GM19240 (cell line): Measurements from ENCODE around the gene SLC26A6.

ENCODE experiments used
- DNase-seq: peaks from one replicate; pipeline ENCODE4 v3.0.0; 2011; ENCODE audit warnings: low spot score; ENCODE audit not compliant: insufficient read length

The SLC26A6 gene

GRCh38 chr3:48600711-48601621 is 34.3 kb downstream of the SLC26A6 start:
- DNase-seq, result no peak

- no peak for DNase-seq
Measured at GRCh38 chr3:48599509-48600285, 35.6 kb downstream of the SLC26A6 start.

- DNase-seq, result no peak
Measured at GRCh38 chr3:48599077-48599501, 36.2 kb downstream of the SLC26A6 start.

GRCh38 chr3:48598323-48599076 is 36.8 kb downstream of the SLC26A6 start:
- DNase-seq, result no peak

- DNase-seq, result no peak
Measured at GRCh38 chr3:48597408-48597800, 37.9 kb downstream of the SLC26A6 start.

- DNase-seq, result no peak
Measured at GRCh38 chr3:48596676-48597407, 38.4 kb downstream of the SLC26A6 start.

GRCh38 chr3:48596157-48596556 is 39.1 kb downstream of the SLC26A6 start:
- no peak for DNase-seq

GRCh38 chr3:48595526-48596121 is 39.6 kb downstream of the SLC26A6 start:
- no peak for DNase-seq

- no peak for DNase-seq
Measured at GRCh38 chr3:48595075-48595525, 40.2 kb downstream of the SLC26A6 start, which contains the start of gene COL7A1. COL7A1 (minus strand) TSS chr3:48595329; CDS start chr3:48595159, 170 bp downstream.

GRCh38 chr3:48594417-48595049 is 40.7 kb downstream of the SLC26A6 start:
- DNase-seq, result no peak

- DNase-seq, result no peak
Measured at GRCh38 chr3:48593337-48593736, 41.9 kb downstream of the SLC26A6 start.

- DNase-seq, result no peak
Measured at GRCh38 chr3:48592519-48593087, 42.7 kb downstream of the SLC26A6 start.

GRCh38 chr3:48591886-48592518 is 43.3 kb downstream of the SLC26A6 start:
- no peak for DNase-seq

GRCh38 chr3:48591436-48591835 is 43.8 kb downstream of the SLC26A6 start:
- no peak for DNase-seq

GRCh38 chr3:48588230-48588629 is 47.0 kb downstream of the SLC26A6 start:
- no peak for DNase-seq

- DNase-seq, result no peak
Measured at GRCh38 chr3:48587686-48588085, 47.6 kb downstream of the SLC26A6 start.

GRCh38 chr3:48585411-48585810 is 49.9 kb downstream of the SLC26A6 start:
- DNase-seq, result no peak

GRCh38 chr3:48584836-48585235 is 50.4 kb downstream of the SLC26A6 start:
- DNase-seq, result no peak
